ENCODE measurements around the gene SOCS6.
A peak's percentile ranks its signal among the peaks of the same experiment; 100 is the strongest.
"Not testable (repeated sequence)": the region's sequence is repeated elsewhere in the genome, so short reads cannot be mapped to it uniquely, and the experiment has no call there.

SOCS6 gene, protein sequence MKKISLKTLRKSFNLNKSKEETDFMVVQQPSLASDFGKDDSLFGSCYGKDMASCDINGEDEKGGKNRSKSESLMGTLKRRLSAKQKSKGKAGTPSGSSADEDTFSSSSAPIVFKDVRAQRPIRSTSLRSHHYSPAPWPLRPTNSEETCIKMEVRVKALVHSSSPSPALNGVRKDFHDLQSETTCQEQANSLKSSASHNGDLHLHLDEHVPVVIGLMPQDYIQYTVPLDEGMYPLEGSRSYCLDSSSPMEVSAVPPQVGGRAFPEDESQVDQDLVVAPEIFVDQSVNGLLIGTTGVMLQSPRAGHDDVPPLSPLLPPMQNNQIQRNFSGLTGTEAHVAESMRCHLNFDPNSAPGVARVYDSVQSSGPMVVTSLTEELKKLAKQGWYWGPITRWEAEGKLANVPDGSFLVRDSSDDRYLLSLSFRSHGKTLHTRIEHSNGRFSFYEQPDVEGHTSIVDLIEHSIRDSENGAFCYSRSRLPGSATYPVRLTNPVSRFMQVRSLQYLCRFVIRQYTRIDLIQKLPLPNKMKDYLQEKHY

DNA sequence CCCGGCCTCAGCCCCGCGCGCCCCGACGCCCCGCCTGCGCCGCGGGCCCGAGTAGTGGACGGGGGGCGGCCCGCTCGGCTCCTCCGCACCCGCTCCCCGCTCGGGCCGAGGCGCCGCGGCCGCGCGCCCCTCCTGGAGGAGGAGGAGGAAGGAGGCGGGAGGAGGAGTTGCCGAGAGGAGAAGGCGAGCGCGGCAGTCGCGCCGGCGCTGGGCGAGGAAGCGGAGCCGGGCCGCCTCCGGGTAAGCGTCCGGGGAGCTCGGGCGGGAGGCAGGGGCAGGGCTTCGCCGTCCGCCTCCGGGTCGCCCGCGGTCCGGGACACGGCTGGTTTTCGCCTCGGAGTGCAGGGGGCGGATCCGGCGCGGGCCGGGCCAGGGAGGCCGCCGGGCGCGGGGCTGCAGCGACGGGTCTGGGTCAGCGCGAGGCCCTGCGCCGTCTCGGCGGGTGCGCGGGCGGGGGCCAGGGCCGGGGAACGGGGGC, at the start of gene SOCS6:
Gene SOCS6, plus strand, starts transcription at position 195 of the 478 bp plus-strand sequence. CDS start 35,624 bp downstream, outside the sequence.
- TF ChIP-seq JUND (IDR thresholded peaks at IDR 0.05; ENCODE audit: low read depth): no peak
- DNase-seq (ENCODE audit: low read depth in 1 of 2, low spot score in 1 of 2): peak; percentile 69 to 70
- in situ Hi-C loops (cut with HindIII; ENCODE audit: low pct_unique_long_range_greater_than_20kb, low sequenced_read_pairs): no loop called here

DNA sequence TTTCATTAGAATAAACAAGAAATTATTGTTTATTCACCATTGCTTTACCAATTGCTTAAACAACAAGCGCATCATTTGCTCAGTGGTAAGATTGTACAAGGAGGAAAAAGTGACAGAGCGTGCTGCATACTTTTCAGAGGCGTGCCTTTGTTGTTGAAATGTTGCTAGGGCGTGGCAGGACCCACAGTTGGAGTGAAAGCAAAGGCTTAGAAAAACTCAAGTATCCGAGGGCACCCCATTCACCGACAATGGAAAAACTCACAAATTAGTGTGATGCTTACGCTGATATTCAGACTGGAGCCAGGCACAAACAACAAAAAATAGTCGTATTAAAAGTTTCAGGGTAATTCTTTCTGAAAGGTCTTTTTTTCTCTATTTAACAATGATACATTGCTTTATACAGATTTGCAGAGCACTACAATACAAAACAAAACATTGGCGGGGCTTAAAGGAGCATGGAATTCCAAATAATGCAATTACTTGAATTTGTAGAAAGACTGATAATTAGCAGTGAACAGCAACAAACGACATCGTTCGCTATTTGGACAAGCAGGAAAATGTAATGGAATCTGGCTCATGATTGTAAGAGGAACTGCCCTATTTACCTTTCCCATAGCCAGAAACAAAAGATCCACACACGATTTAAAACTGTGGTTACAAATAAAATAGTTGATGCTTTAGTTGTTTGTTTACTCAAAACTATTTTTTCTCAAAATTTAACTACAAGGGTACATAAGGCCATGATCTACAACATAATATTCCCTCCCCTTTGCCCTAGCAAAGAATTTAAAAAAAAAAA, 45.5 kb upstream of the SOCS6 start:
- in situ Hi-C loops (cut with HindIII; ENCODE audit: low pct_unique_long_range_greater_than_20kb, low sequenced_read_pairs): no loop called here
- DNase-seq (ENCODE audit: low read depth in 1 of 2, low spot score in 1 of 2): peak in 1 of 2 experiments; percentile 10
- TF ChIP-seq JUND (IDR thresholded peaks at IDR 0.05; ENCODE audit: low read depth): no peak

DNA sequence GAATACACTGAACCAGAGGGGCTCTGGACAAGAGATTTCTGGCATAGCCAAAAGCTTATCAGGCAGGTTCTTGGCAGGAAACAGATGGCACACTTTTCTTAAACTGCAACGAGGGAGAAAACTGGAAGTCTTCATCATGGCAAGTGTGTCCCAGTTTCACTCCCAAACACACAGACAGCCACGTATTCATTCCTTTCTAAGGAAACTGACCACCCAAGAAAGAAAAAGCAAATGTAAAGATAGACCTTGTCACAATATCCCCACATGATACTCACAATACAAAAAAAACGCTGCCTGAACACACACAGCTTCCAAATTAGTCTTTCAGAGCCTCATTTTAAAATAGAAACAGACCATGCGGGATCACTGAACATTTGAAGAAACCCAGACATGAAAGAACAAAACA, 42.8 kb upstream of the SOCS6 start:
- no peak for TF ChIP-seq JUND (IDR thresholded peaks at IDR 0.05; ENCODE audit: low read depth)
- no peak for DNase-seq (ENCODE audit: low read depth in 1 of 2, low spot score in 1 of 2)
- in situ Hi-C loops (cut with HindIII; ENCODE audit: low pct_unique_long_range_greater_than_20kb, low sequenced_read_pairs): no loop called here

DNA sequence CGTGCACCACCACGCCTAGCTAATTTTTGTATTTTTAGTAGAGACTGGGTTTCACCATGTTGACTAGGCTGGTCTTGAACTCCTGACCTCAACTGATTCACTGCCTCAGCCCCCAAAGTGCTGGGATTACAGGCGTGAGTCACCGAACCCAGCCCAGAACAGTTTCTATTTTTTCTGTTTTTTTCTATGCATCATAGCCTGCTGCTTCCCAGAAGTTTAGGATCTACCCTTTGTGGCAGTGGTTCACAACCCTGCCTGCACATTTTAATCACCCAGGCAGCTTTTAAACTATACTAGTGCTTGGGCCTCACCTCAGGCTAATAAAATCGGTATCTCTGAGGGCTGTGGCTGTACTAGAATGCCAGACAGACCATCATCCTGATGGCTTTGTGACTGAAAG, 39.7 kb upstream of the SOCS6 start:
- in situ Hi-C loops (cut with HindIII; ENCODE audit: low pct_unique_long_range_greater_than_20kb, low sequenced_read_pairs): no loop called here

DNA sequence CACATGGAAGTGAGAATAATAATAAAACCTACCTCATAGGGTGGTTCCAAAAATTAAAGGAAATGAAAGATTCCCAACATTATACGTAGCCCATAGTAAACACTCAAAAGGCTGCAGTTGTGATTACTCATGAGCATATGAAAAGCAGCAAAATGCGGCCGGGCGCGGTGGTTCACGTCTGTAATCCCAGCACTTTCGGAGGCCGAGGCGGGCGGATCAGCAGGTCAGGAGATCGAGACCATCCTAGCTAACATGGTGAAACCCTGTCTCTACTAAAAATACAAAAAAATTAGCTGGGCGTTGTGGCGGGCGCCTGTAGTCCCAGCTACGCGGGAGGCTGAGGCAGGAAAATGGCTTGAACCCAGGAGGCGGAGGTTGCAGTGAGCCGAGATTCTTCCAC, 39.0 kb upstream of the SOCS6 start:
- in situ Hi-C loops (cut with HindIII; ENCODE audit: low pct_unique_long_range_greater_than_20kb, low sequenced_read_pairs); DNase-seq (ENCODE audit: low read depth in 1 of 2, low spot score in 1 of 2): not testable (repeated sequence)

More for the DNA sequence above, 39.7 kb upstream of the SOCS6 start:
- TF ChIP-seq JUND (IDR thresholded peaks at IDR 0.05; ENCODE audit: low read depth): no peak
- DNase-seq (ENCODE audit: low read depth in 1 of 2, low spot score in 1 of 2): no peak

DNA sequence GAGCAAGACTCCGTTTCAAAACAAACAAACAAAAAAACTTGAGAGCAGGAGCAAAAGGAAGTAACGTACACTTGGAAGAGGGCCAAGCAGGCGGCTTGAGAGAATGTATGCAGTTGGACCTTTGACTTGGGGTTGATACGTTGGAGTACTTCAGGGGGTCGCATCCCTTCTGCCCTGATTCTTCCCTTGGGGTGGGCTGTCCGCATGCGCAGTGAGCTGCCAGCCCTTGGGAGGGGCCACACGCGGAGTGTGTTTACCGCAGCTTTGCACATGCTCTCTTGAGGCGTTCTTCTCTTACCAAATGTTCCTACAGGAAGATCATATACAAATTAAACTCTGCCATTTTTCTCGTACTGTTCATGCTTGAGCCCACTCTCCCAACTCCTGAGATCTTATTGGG, 38.1 kb upstream of the SOCS6 start:
- TF ChIP-seq JUND (IDR thresholded peaks at IDR 0.05; ENCODE audit: low read depth): no peak
- in situ Hi-C loops (cut with HindIII; ENCODE audit: low pct_unique_long_range_greater_than_20kb, low sequenced_read_pairs): no loop called here
- peak; percentile 2 to 54 for DNase-seq (ENCODE audit: low read depth in 1 of 2, low spot score in 1 of 2)

DNA sequence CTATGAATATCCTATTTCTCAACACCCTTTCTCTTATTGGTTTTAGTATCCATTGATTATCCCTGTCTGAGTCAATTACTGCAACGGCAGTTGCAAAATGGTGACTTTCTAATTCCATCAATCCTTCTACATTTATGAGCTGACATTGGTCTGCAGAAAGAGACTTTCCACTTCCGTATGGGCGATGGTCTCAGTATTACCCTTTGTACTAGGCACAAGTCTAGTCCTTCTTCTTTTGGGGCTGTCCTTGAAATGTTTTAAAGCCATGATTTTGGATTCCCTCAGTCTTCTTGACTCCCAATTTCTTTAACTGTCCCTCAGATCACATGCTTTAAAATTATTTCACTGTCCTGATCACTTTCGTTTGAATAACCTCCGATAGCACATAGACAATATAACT, 32.7 kb upstream of the SOCS6 start:
- in situ Hi-C loops (cut with HindIII; ENCODE audit: low pct_unique_long_range_greater_than_20kb, low sequenced_read_pairs): no loop called here
- no peak for DNase-seq (ENCODE audit: low read depth in 1 of 2, low spot score in 1 of 2)
- TF ChIP-seq JUND (IDR thresholded peaks at IDR 0.05; ENCODE audit: low read depth): no peak

DNA sequence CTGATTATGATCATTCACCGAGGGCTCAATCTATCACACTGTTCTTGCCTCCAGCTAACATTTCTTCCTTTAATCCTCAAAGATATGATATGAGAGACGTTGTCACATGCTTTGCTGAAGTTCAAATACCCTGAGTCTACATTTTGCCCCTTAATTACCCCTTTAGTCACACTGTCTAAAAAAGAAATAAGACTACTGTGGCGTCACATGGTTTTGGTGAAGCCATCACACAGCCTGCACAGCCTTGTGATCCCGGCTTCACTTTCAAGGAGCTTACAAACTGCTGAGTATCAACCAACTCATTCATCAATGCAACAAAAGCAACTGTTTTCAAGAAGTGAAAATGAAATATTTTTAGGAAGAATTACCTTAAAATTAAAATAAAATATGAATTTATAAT, 31.9 kb upstream of the SOCS6 start:
- DNase-seq (ENCODE audit: low read depth in 1 of 2, low spot score in 1 of 2): no peak
- in situ Hi-C loops (cut with HindIII; ENCODE audit: low pct_unique_long_range_greater_than_20kb, low sequenced_read_pairs): no loop called here
- no peak for TF ChIP-seq JUND (IDR thresholded peaks at IDR 0.05; ENCODE audit: low read depth)

DNA sequence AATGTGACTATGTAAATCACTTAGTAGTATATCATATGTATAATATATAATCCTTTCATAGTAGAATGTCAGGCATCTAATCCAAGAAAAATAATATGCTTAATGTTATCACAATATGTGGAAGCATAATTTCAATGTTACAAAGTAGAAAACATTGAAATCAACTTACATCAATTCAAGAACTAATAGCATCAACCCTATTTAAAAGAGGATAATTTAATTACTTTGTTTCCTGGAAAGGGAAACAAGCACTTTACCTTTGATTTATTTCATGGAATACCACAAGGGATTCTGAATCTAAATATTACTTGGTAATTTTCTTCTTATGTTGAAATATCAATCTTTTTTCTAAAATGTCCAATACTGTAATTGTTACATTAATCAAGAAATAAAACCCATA, 30.6 kb upstream of the SOCS6 start:
- in situ Hi-C loops (cut with HindIII; ENCODE audit: low pct_unique_long_range_greater_than_20kb, low sequenced_read_pairs): no loop called here
- TF ChIP-seq JUND (IDR thresholded peaks at IDR 0.05; ENCODE audit: low read depth): no peak
- no peak for DNase-seq (ENCODE audit: low read depth in 1 of 2, low spot score in 1 of 2)

DNA sequence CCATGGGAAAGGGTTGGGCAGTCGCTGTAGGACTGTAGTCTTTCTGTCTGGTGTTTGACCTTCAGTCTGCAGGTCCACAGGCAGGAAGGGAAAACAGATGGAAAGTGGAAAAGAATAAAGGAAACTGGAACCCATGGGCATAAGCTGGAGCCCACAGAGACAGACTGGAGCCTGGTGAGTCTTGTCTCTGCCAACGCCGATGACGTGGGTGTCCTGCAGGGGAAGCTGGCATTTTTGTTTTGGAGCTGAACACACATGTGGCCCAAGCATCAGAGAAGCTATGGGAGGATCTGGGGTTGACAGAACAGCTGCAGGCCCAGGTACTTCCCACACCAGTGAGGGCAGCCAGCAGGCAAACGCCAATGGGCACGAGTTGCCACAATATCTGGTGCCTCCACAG, 28.2 kb upstream of the SOCS6 start:
- in situ Hi-C loops (cut with HindIII; ENCODE audit: low pct_unique_long_range_greater_than_20kb, low sequenced_read_pairs): no loop called here

DNA sequence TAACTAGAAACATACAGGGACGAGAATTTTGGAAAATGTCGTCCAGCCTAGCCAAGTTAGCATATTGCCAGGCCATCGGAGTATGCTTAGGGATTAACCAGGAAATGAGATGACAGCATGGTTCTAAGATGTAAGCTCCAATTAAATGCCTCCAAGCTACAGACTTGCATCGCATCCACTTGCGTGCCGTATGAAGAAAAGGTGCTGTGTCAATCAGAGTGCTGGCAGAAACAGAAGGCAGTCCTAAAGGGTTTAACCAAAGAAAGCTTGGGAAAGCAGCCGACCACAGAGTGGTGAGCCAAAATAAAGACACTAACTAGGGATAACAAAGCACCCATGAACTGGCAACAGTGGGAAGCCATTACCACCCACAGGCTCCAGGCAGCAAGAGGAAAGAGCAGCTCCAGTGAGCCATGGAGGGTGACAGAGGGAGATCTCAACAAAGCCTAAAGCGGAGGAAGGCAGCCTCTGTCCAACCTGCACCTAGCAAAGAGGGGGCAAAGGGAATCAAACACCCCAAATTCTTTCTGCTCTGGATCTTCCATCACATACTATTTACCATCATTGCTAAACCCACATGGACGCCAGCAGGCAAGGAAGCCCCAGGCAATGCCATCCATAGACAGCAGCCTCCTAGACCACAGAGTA, 27.6 kb upstream of the SOCS6 start:
- no peak for TF ChIP-seq JUND (IDR thresholded peaks at IDR 0.05; ENCODE audit: low read depth)
- in situ Hi-C loops (cut with HindIII; ENCODE audit: low pct_unique_long_range_greater_than_20kb, low sequenced_read_pairs): no loop called here
- DNase-seq (ENCODE audit: low read depth in 1 of 2, low spot score in 1 of 2): no peak

More for the DNA sequence above, 28.2 kb upstream of the SOCS6 start:
- DNase-seq (ENCODE audit: low read depth in 1 of 2, low spot score in 1 of 2): no peak
- TF ChIP-seq JUND (IDR thresholded peaks at IDR 0.05; ENCODE audit: low read depth): no peak

DNA sequence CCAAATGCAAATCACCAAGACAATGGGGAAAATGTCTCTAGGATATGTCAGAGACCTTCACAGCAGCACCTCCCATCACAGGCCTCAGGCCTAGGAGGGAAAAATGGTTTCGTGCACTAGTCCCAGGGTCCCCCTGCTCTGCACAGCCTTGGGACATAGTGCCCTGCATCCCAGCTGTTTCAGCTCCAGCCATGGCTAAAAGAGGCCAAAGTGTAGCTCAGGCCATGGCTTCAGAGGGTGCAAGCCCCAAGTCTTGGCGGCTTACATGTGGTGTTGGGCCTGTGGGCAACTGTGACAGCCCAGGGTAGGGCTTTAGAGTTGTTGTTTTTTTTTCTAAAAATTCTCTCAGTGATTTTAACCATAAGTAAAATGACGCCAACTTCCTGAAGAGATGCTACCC, 25.5 kb upstream of the SOCS6 start:
- no peak for DNase-seq (ENCODE audit: low read depth in 1 of 2, low spot score in 1 of 2)
- no peak for TF ChIP-seq JUND (IDR thresholded peaks at IDR 0.05; ENCODE audit: low read depth)
- in situ Hi-C loops (cut with HindIII; ENCODE audit: low pct_unique_long_range_greater_than_20kb, low sequenced_read_pairs): no loop called here

All from T47D (cell line).